ENCODE results near the gene UBTF.

- TF ChIP-seq POLR2A (IDR thresholded peaks at IDR 0.05) (no peak), CTCF (IDR thresholded peaks at IDR 0.05) (no peak), EP300 (IDR thresholded peaks at IDR 0.05) (no peak)
These were observed 5.3 kb downstream of the UBTF start for GRCh38 chr17:44214230-44214494.
